IPS-15b (cell line): ENCODE data around the gene MIGA1.

Experiments used
- H3K27me3 ChIP-seq: one replicate; pipeline ENCODE4 v1.6.1; 2013; ENCODE audit warnings: low read length; ENCODE audit not compliant: control insufficient read depth, insufficient read depth
- H3K36me3 ChIP-seq: one replicate; pipeline ENCODE4 v1.6.1; 2013; ENCODE audit warnings: low read length; ENCODE audit not compliant: control insufficient read depth, insufficient read depth
- H3K4me1 ChIP-seq: one replicate; pipeline ENCODE4 v1.6.1; 2013; ENCODE audit warnings: mild to moderate bottlenecking, low read length; ENCODE audit not compliant: control insufficient read depth, insufficient read depth
- H3K4me3 ChIP-seq: one replicate; pipeline ENCODE4 v1.5.1; 2013; ENCODE audit warnings: low read depth, low read length
- H3K9ac ChIP-seq: one replicate; pipeline ENCODE4 v1.6.1; 2013; ENCODE audit warnings: low read depth, mild to moderate bottlenecking, low read length
- H3K9me3 ChIP-seq: one replicate; pipeline ENCODE4 v1.6.1; 2013; ENCODE audit warnings: mild to moderate bottlenecking, low read length; ENCODE audit not compliant: control insufficient read depth, insufficient read depth

MIGA1 gene

DNA sequence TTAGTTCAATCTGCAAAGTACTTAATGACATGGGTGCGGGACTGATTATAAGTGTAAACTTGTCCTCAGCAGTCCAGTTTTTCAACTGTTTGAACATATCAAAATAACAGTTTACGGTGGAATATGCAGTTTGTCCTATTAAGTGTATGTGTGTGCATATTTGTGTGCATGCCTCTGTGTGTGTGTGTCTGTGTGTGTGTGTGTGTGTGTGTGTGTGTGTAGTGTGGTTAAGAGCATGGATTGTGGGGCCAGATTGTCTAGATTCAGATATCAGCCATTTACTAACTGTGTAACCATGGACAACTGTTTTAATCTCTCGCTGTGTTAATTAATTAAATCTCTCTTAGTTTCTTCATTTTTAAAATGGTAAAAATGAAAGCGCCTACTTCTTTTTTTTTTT, 148.0 kb downstream of the MIGA1 start:
- Histone ChIP-seq H3K36me3 (no peaks in the 10 kb centered on the region), H3K27me3 (no peaks in the 10 kb centered on the region), H3K9me3 (no peaks in the 10 kb centered on the region), H3K4me3 (no peak overlapping the region), H3K4me1 (no peaks in the 10 kb centered on the region), H3K9ac (no peak overlapping the region)
